Pancreas (tissue), 10 donors: ENCODE results near the gene SNX1. TPM values are rescaled to one million over a fixed set of nuclear protein-coding genes. Genes with fewer than 3 reads are reported as not detected.

Source experiments
- ATAC-seq, 4 donors: fragments of 200-7000 bp; cut with Tn5 transposase; one replicate each; pipeline versions ENCODE4 v1.8.0 to v1.9.1; 2020; ENCODE audit warnings: mild to moderate bottlenecking in 4 of 4, moderate library complexity in 4 of 4
- DNase-seq, 6 donors: peaks; one replicate each; pipeline ENCODE4 v3.0.0-alpha.2; 2020
- FAIRE-seq: peaks from 2 replicates; lab custom pipeline; 2012; peaks lifted over from hg19 to GRCh38; lab: Jason Lieb, UNC
- H3K27ac ChIP-seq, 4 donors: fragments of 200-600 bp; sonication (generic); 1 replicate in 3 of 4; 2 replicates in 1 of 4; pipeline versions ENCODE4 v1.5.0 to v1.8.0; 2020
- H3K27me3 ChIP-seq, 4 donors: fragments of 200-600 bp; one replicate each; pipeline ENCODE4 v1.8.0; 2021
- H3K36me3 ChIP-seq, 3 donors: fragments of 200-600 bp; sonication (generic) in 1 of 3; one replicate each; pipeline versions ENCODE4 v1.5.0 to v1.8.0; 2020 to 2021
- H3K4me1 ChIP-seq, 3 donors: fragments of 200-600 bp; one replicate each; pipeline ENCODE4 v1.8.0; 2021
- H3K4me3 ChIP-seq, 4 donors: fragments of 200-600 bp; sonication (generic) in 2 of 4; one replicate each; pipeline versions ENCODE4 v1.5.0 to v1.8.0; 2020 to 2021
- H3K9me3 ChIP-seq, 4 donors: fragments of 200-600 bp; one replicate each; pipeline ENCODE4 v1.8.0; 2021
- WGBS, 2 donors: extraction: QIAGEN DNeasy Blood & Tissue Kit; methylation state at CpG; one replicate each; pipeline ENCODE4 v1.1.7; 2013; 5-methylcytosine and 5-hydroxymethylcytosine counted together
- intact Hi-C, 3 donors: fragments of 100-400 bp; cut with DNase I; formaldehyde crosslinking; loops; one replicate each; pipeline versions ENCODE4 v1.11.1 to v1.14.2; 2022
- polyA plus RNA-seq, 2 donors: library from polyadenylated mRNA; stranded (reverse); fragments of 200-250 nt; gene quantifications; one replicate each; pipeline ENCODE4 v1.2.3, GENCODE V29; 2013
- total RNA-seq, 6 donors: library from RNA; stranded (reverse); fragmentation: NEBNext Ultra II Directional in 4 of 6; extraction: Animal tissue kit (Norgen Biotek cat#: 25700) in 4 of 6; gene quantifications; one replicate each; pipeline versions ENCODE4 v1.2.1 to v1.2.4, GENCODE V29; 2021 to 2023
- TF ChIP-seq, protein P1 (sequence below), 4 donors: fragments of 200-600 bp; sonication (generic) in 3 of 4; IDR thresholded peaks; one replicate each; pipeline versions ENCODE4 v1.5.0 to v1.8.0; 2021; ENCODE audit warnings: antibody characterized with exemption in 4 of 4
- donor health status: healthy with polysubstance abuse.
- donor health status: DM: no; HTN: no; CAD: no; lungs with moderate emphysema.
- donor health status: DM: no; HTN: no; CAD: no.
- donor health status: control.
- donor health status: control.
- donor health status: Bipolar disorder and iron deficiency.
- donor health status: DM: yes; HTN: yes; CAD: no.
- donor health status: DM: no; HTN: no; CAD: no.
- donor health status: DM: no; HTN: no; CAD: no.
- donor health status: DM: yes; HTN: yes; CAD: no.

The SNX1 gene
- total and polyA plus RNA-seq, 8 donors, result 32.9 to 82.4 (median 44.9) TPM

DNA sequence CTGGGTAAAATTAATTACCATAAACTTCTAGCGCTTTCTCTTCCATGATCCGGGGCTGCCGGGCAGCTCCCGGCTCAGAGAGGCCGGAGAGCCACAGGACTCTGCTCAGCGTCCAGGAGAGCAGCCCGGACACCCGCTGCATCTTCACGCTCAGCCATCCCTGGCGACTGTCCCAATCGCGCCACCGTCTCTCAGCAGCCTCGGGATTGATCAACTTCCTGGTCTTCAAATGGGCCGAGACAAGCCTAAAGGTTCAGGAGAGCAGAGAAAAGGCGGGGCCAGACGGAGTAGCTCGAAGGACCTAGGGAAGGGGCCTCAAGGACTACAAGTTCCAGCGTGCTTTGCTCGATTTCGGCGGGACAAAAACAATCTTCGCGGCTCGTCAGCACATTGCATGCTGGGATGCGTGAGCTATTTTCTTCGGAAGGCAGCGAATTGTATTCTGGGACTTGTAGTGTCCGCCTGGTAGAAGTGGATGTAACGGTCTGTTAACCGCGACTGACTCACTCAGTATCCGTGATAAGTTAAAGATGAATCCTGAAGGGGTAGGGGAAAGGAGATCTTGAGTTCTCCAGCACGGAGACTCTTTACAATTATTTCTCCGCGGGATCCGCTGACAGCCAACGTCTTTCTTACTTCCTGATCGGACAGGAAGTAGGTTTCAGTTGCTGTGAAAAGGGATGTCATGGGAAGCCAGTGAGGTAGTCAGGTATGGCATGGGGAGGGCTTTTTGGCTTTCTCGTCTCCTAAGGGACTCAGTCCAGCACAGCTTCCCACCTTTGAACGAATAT lies 2.0 kb upstream of the SNX1 start, which contains the start of gene CIAO2A:
Gene CIAO2A (minus strand): TSS at position 212 of the 791 bp plus-strand sequence. CDS start 70 bp downstream, at position 142.
- Histone ChIP-seq H3K4me1 (peaks cover 0 to 48% (median 35%) of the 10 kb centered on the region in 3 donors), H3K27ac (peak within 1 kb of the TSS; percentile 70 to 93 (median 87)), H3K9me3 (no peaks in the 10 kb centered on the region), H3K27me3 (no peaks in the 10 kb centered on the region), H3K4me3 (peak within 1 kb of the TSS; percentile 44 to 72 (median 64)), H3K36me3 (no peaks in the 10 kb centered on the region)
- FAIRE-seq, result peak; percentile 83
- DNase-seq, result peak; percentile 82 to 98 (median 96)
- intact Hi-C loops, result no loop called here
- TF ChIP-seq, protein P1, sequence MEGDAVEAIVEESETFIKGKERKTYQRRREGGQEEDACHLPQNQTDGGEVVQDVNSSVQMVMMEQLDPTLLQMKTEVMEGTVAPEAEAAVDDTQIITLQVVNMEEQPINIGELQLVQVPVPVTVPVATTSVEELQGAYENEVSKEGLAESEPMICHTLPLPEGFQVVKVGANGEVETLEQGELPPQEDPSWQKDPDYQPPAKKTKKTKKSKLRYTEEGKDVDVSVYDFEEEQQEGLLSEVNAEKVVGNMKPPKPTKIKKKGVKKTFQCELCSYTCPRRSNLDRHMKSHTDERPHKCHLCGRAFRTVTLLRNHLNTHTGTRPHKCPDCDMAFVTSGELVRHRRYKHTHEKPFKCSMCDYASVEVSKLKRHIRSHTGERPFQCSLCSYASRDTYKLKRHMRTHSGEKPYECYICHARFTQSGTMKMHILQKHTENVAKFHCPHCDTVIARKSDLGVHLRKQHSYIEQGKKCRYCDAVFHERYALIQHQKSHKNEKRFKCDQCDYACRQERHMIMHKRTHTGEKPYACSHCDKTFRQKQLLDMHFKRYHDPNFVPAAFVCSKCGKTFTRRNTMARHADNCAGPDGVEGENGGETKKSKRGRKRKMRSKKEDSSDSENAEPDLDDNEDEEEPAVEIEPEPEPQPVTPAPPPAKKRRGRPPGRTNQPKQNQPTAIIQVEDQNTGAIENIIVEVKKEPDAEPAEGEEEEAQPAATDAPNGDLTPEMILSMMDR (IDR thresholded peaks at IDR 0.05), result no peak
- peak; percentile 81 to 89 (median 84) for ATAC-seq
- WGBS, 2 donors, result 0% methylated on average over 41 of the region's 41 CpGs

GRCh38 chr15:64095431-64095794 lies 369 bp upstream of the SNX1 start:
- TF ChIP-seq, protein P1 (IDR thresholded peaks at IDR 0.05), result no peak
- no peaks in the 10 kb centered on the region for H3K9me3 ChIP-seq
- H3K4me1 ChIP-seq, result peaks cover 0 to 46% (median 35%) of the 10 kb centered on the region in 3 donors
- intact Hi-C loops, result no loop called here
- peak overlapping the region in 2 of 4 donors; percentile 67 to 91 for H3K4me3 ChIP-seq
- no peaks in the 10 kb centered on the region for H3K27me3 ChIP-seq
- ATAC-seq, result no peak
- DNase-seq, result no peak
- peak overlapping the region; percentile 6 to 85 (median 56) for H3K27ac ChIP-seq
- no peak for FAIRE-seq
- no peaks in the 10 kb centered on the region for H3K36me3 ChIP-seq
- 28 to 30% methylated on average over 4 of the region's 4 CpGs for WGBS, 2 donors

DNA sequence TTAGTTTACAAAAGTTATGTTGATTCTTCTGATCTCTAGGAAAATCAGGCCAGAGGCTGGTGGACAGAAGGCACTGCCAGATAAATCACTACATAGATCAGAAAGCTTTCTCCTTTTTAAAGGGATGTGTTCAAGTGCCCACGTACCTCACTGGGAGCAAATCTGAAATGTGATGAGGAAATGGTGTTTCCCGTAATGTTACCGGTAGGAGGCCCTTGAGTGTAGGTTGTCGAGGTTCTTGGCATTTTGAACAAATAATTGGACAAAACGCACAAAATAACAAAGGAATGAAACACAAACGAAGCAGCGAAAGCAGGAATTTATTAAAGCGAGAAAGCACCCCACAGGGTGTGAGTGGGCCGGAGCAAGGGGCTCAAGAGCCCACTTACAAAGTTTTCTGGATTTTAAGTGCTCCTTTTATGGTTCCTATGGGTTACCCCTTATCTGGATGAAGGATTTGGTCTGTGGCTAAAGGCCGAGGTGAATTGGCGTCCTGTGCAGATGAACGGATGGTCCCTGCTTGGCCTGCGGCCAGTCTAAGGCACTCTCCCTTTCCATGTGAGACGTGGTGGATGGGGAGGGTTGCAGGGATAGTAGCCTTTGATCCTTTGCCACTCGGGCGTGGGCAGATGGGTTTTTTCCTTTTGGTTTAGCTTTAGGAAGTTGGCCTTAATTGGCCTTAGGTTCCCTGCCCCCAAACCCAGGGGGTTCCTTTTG lies 1.0 kb downstream of the SNX1 start:
- 2 to 4% methylated on average over 16 of the region's 16 CpGs for WGBS, 2 donors
- H3K36me3 ChIP-seq, result no peaks in the 10 kb centered on the region
- H3K27me3 ChIP-seq, result no peaks in the 10 kb centered on the region
- peak overlapping the region in 3 of 4 donors; percentile 62 to 85 (median 77) for H3K27ac ChIP-seq
- ATAC-seq (no peak), DNase-seq (peak in 1 of 6 donors; percentile 21), FAIRE-seq (no peak)
- H3K9me3 ChIP-seq, result no peaks in the 10 kb centered on the region
- TF ChIP-seq, protein P1 (IDR thresholded peaks at IDR 0.05), result no peak
- peak overlapping the region; percentile 67 to 97 (median 87) for H3K4me3 ChIP-seq
- intact Hi-C loops, result no loop called here
- H3K4me1 ChIP-seq, result peaks cover 3 to 45% (median 37%) of the 10 kb centered on the region in 3 donors

GRCh38 chr15:64099379-64099778 lies 3.6 kb downstream of the SNX1 start:
- H3K4me3 ChIP-seq, result no peak overlapping the region
- intact Hi-C loops, result no loop called here
- no peaks in the 10 kb centered on the region for H3K36me3 ChIP-seq
- no peaks in the 10 kb centered on the region for H3K27me3 ChIP-seq
- TF ChIP-seq, protein P1 (IDR thresholded peaks at IDR 0.05), result no peak
- WGBS, 2 donors, result 76 to 82% methylated on average over 2 of the region's 2 CpGs
- peaks cover 3 to 41% (median 28%) of the 10 kb centered on the region in 3 donors for H3K4me1 ChIP-seq
- no peak for FAIRE-seq
- H3K9me3 ChIP-seq, result no peaks in the 10 kb centered on the region
- H3K27ac ChIP-seq, result no peak overlapping the region
- no peak for ATAC-seq
- DNase-seq, result no peak
